K562 (cell line): Measurements from ENCODE around the gene TBCCD1. TPM values are rescaled to one million over a fixed set of nuclear protein-coding genes. Genes with fewer than 3 reads are reported as not detected.

Experiments
- ATF3 ChIP-seq, 2 experiments: fragments of 450-650 bp in 1 of 2; sonication (generic) in 1 of 2; formaldehyde crosslinking in 1 of 2; IDR thresholded peaks in 1 of 2; conservative IDR thresholded peaks in 1 of 2; 2 replicates each; pipeline versions ENCODE4 v1.6.1 to v1.8.1; 2016 to 2023; ENCODE audit warnings: mild to moderate bottlenecking in 2 of 2, moderate library complexity in 2 of 2, inconsistent platforms in 1 of 2, missing genetic modification reagents in 1 of 2
- C11orf30 ChIP-seq: fragments of 450-650 bp; IDR thresholded peaks from 2 replicates; pipeline ENCODE4 v1.6.1; 2016; ENCODE audit warnings: low read depth, mild to moderate bottlenecking
- CTBP1 ChIP-seq: fragments of 450-650 bp; IDR thresholded peaks from 2 replicates; pipeline ENCODE4 v1.6.1; 2016; ENCODE audit warnings: borderline replicate concordance
- CUX1 ChIP-seq: fragments of 200-800 bp; sonication (Bioruptor generic); IDR thresholded peaks from 2 replicates; pipeline ENCODE4 v1.6.1; 2016; ENCODE audit warnings: missing genetic modification characterization, missing compliant biosample characterization
- ESRRA ChIP-seq: fragments of 450-650 bp; IDR thresholded peaks from 2 replicates; pipeline ENCODE4 v1.6.1; 2014; ENCODE audit warnings: low read depth, mild to moderate bottlenecking, moderate library complexity, borderline replicate concordance
- FIP1L1 ChIP-seq: fragments of 200-400 bp; formaldehyde crosslinking; IDR thresholded peaks from 2 replicates; pipeline ENCODE4 v1.6.1; 2018; ENCODE audit warnings: mild to moderate bottlenecking, low read depth, low read length; ENCODE audit not compliant: poor library complexity, severe bottlenecking
- FOXA1 ChIP-seq: fragments of 450-650 bp; IDR thresholded peaks from 2 replicates; pipeline ENCODE4 v1.6.1; 2016; ENCODE audit warnings: mild to moderate bottlenecking, borderline replicate concordance
- FOXJ2 ChIP-seq: fragments of 200-800 bp; sonication (Bioruptor generic); IDR thresholded peaks from 2 replicates; pipeline ENCODE4 v1.6.1; 2016; ENCODE audit warnings: missing genetic modification characterization, missing compliant biosample characterization
- MEIS2 ChIP-seq: fragments of 450-650 bp; IDR thresholded peaks from 2 replicates; pipeline ENCODE4 v1.6.1; 2014; ENCODE audit warnings: mild to moderate bottlenecking; ENCODE audit not compliant: partially characterized antibody
- NFIX ChIP-seq: fragments of 250-450 bp; sonication (Bioruptor Pico); IDR thresholded peaks from 2 replicates; pipeline ENCODE4 v1.4.0; 2020; ENCODE audit warnings: low read depth, mild to moderate bottlenecking, moderate library complexity
- PHF21A ChIP-seq: fragments of 450-650 bp; IDR thresholded peaks from 2 replicates; pipeline ENCODE4 v1.6.1; 2017; ENCODE audit warnings: low read depth, borderline replicate concordance
- SMARCA4 ChIP-seq: fragments of 450-650 bp; IDR thresholded peaks from 2 replicates; pipeline ENCODE4 v1.6.1; 2016
- SMARCC2 ChIP-seq: fragments of 450-650 bp; IDR thresholded peaks from 2 replicates; pipeline ENCODE4 v1.6.1; 2017; ENCODE audit warnings: antibody characterized with exemption, moderate library complexity, mild to moderate bottlenecking, low read depth
- SOX6 ChIP-seq: fragments of 450-650 bp; IDR thresholded peaks from 2 replicates; pipeline ENCODE4 v1.6.1; 2014; ENCODE audit warnings: mild to moderate bottlenecking
- TARDBP ChIP-seq: fragments of 450-650 bp; IDR thresholded peaks from 2 replicates; pipeline ENCODE4 v1.6.1; 2016
- polyA plus RNA-seq, 8 experiments: library from polyadenylated mRNA; depleted of rRNA in 4 of 8; stranded (reverse) in 5 of 8; unstranded in 3 of 8; fragments of >200 nt; fragmentation: Nextera tagmentation in 2 of 8; fragmentation: Illumina TruSeq in 1 of 8; extraction: Ambion mirVana in 2 of 8; extraction: Trizol in 1 of 8; gene quantifications; 2 replicates each; pipeline versions ENCODE4 v1.2.1 to v1.2.3, GENCODE V29; 2011 to 2014; ENCODE audit warnings: inconsistent platforms in 1 of 8, missing spikeins in 1 of 8
- total RNA-seq, 7 experiments: library from RNA; depleted of rRNA in 6 of 7; stranded (reverse); fragments of >200 nt in 6 of 7; fragmentation: Illumina TruSeq in 2 of 7; extraction: Trizol in 2 of 7; gene quantifications; 2 replicates each; pipeline versions ENCODE4 v1.2.1 to v1.2.3, GENCODE V29; 2011 to 2021; ENCODE audit warnings: low replicate concordance in 1 of 7

TBCCD1 gene
- total and polyA plus RNA-seq, 9 of the 15 experiments (the other 6 are each of a cell fraction or from before 2014, with no cell fraction given) = 17.7 to 31.1 (median 21.2) TPM

- no peak for TF ChIP-seq CUX1 (CRISPR knock-in tag)
- peak; percentile 68; the same call in 1 of the 2 replicates for TF ChIP-seq SMARCA4
- peak; percentile 15; the same call in 1 of the 2 replicates for TF ChIP-seq C11orf30
- peak; percentile 85 for TF ChIP-seq FOXA1
- TF ChIP-seq CTBP1 = peak; percentile 71
- peak; percentile 71; the same call in 1 of the 2 replicates for TF ChIP-seq SMARCC2
- no peak for TF ChIP-seq FIP1L1
- peak; percentile 73; the same call in 1 of the 2 replicates for TF ChIP-seq SOX6
- TF ChIP-seq NFIX (CRISPR knock-in tag) = no peak
- TF ChIP-seq ESRRA = peak; percentile 39; the same call in 1 of the 2 replicates
- TF ChIP-seq PHF21A = no peak
- peak; percentile 75 for TF ChIP-seq MEIS2
- TF ChIP-seq ATF3 (IDR thresholded peaks at IDR 0.05) = peak; percentile 73; the same call in 1 of the 2 replicates
- no peak for TF ChIP-seq ATF3 (CRISPR knock-in tag; conservative IDR thresholded peaks at IDR 0.05)
- TF ChIP-seq TARDBP = no peak
- 0 out of 2 replicates have a peak, but pooled peaks have one; percentile 30 for TF ChIP-seq FOXJ2 (tag)
Observed at GRCh38 chr3:186605561-186606545, 38.7 kb upstream of the TBCCD1 start (continued).
